OCI-LY7 (cell line): ENCODE measurements around the gene DGKE. TPM values are rescaled to one million over a fixed set of nuclear protein-coding genes. Genes with fewer than 3 reads are reported as not detected.

ENCODE experiments used
- BruUV-seq: library from RNA; stranded (reverse); fragments of 400-500 nt; replicated peaks from 2 replicates; lab custom pipeline; 2021; lab: Mats Ljungman, UMichigan
- CTCF ChIA-PET: fragments of 300-600 bp; sonication (Branson Sonifier 250); formaldehyde crosslinking; loops from one replicate; lab custom pipeline; 2022; ENCODE audit warnings: antibody characterized with exemption; ENCODE audit not compliant: unreplicated experiment; lab: Charles Lee
- POLR2A ChIA-PET: fragments of 300-600 bp; sonication (Branson Sonifier 250); formaldehyde crosslinking; loops from one replicate; lab custom pipeline; 2022; ENCODE audit warnings: antibody characterized with exemption; lab: Charles Lee
- DNase-seq: peaks from one replicate; pipeline ENCODE4 v3.0.0-alpha.2; 2015; ENCODE audit warnings: low spot score
- H2AFZ ChIP-seq: fragments of 200-600 bp; sonication (generic), shearing (Covaris generic); 2 replicates; pipeline ENCODE4 v1.6.1; 2014; ENCODE audit warnings: mild to moderate bottlenecking, antibody characterized with exemption, low read length, moderate library complexity
- H3K27ac ChIP-seq: fragments of 200-600 bp; sonication (generic); 2 replicates; pipeline ENCODE4 v1.5.1; 2014; ENCODE audit warnings: mixed run types, low read depth, mild to moderate bottlenecking, moderate library complexity, low read length, inconsistent platforms; ENCODE audit not compliant: poor library complexity, severe bottlenecking
- H3K36me3 ChIP-seq: fragments of 200-600 bp; sonication (generic); 2 replicates; pipeline ENCODE4 v1.6.1; 2014; ENCODE audit warnings: mild to moderate bottlenecking, antibody characterized with exemption, low read length, moderate library complexity, mixed read lengths; ENCODE audit not compliant: insufficient read depth
- H3K4me1 ChIP-seq: fragments of 200-600 bp; sonication (generic); 2 replicates; pipeline ENCODE4 v1.5.1; 2014; ENCODE audit warnings: mild to moderate bottlenecking, low read length; ENCODE audit not compliant: insufficient read depth, poor library complexity, severe bottlenecking
- H3K4me2 ChIP-seq: fragments of 200-600 bp; sonication (generic); 2 replicates; pipeline ENCODE4 v1.6.1; 2014; ENCODE audit warnings: mild to moderate bottlenecking, low read length
- H3K4me3 ChIP-seq: fragments of 200-600 bp; sonication (generic); 2 replicates; pipeline ENCODE4 v1.5.1; 2014; ENCODE audit warnings: mild to moderate bottlenecking, low read depth, low read length; ENCODE audit not compliant: poor library complexity, severe bottlenecking
- H3K79me2 ChIP-seq: fragments of 200-600 bp; sonication (generic); 2 replicates; pipeline ENCODE4 v1.6.1; 2016; ENCODE audit warnings: low read depth, mild to moderate bottlenecking, low read length, moderate library complexity, mixed read lengths; ENCODE audit not compliant: insufficient read depth
- H3K9me2 ChIP-seq: fragments of 200-600 bp; sonication (generic); 2 replicates; pipeline ENCODE4 v1.6.1; 2016; ENCODE audit warnings: mild to moderate bottlenecking, low read length, mixed read lengths; ENCODE audit not compliant: insufficient read depth
- H3K9me3 ChIP-seq: fragments of 200-600 bp; sonication (generic); 2 replicates; pipeline ENCODE4 v1.6.1; 2014; ENCODE audit warnings: mild to moderate bottlenecking, mixed run types, low read length, mixed read lengths
- H4K20me1 ChIP-seq: fragments of 200-600 bp; sonication (generic); 2 replicates; pipeline ENCODE4 v1.6.1; 2014; ENCODE audit warnings: mild to moderate bottlenecking, antibody characterized with exemption, low read length, moderate library complexity, mixed read lengths; ENCODE audit not compliant: insufficient read depth
- CTCF ChIP-seq: fragments of 200-600 bp; sonication (generic); conservative IDR thresholded peaks from 2 replicates; pipeline ENCODE4 v1.5.1; 2014; ENCODE audit warnings: mild to moderate bottlenecking, antibody characterized with exemption, low read length, moderate library complexity, mixed read lengths
- EZH2phosphoT487 ChIP-seq: fragments of 200-600 bp; sonication (generic); IDR thresholded peaks from 2 replicates; pipeline ENCODE4 v1.6.1; 2018; ENCODE audit warnings: low read depth, borderline replicate concordance, mild to moderate bottlenecking, mixed run types, antibody characterized with exemption, low read length, moderate library complexity, mixed read lengths
- intact Hi-C: fragments of 100-400 bp; cut with micrococcal nuclease; formaldehyde crosslinking; loops from one replicate; pipeline ENCODE4 v1.10.0; 2022; ENCODE audit not compliant: unreplicated experiment
- total RNA-seq, 2 experiments: library from RNA; depleted of rRNA in 1 of 2; stranded (reverse); fragments of >200 nt in 1 of 2; shearing (Covaris generic) in 1 of 2; gene quantifications; 2 replicates each; pipeline ENCODE4 v1.2.3, GENCODE V29; 2014 to 2022

The DGKE gene
- total RNA-seq, 2 experiments from 2014 or later: 8.6 to 21.4 TPM

- POLR2A ChIA-PET: interaction anchor here (0.7 kb wide), 1 partner anchor 158 kb away, joined by 3 read pairs; no protein-coding TSS in a partner anchor
- peaks cover 6% of the 10 kb centered on the region for H3K4me1 ChIP-seq
- no peaks in the 10 kb centered on the region for H3K36me3 ChIP-seq
- no peak overlapping the region for H3K27ac ChIP-seq
- no peak overlapping the region for H2AFZ ChIP-seq
- no peaks in the 10 kb centered on the region for H3K79me2 ChIP-seq
- no peak overlapping the region for H3K4me3 ChIP-seq
- no peaks in the 10 kb centered on the region for H4K20me1 ChIP-seq
- CTCF ChIA-PET: no interaction called here
- no peaks in the 10 kb centered on the region for H3K9me2 ChIP-seq
- intact Hi-C loops: no loop called here
- no peak overlapping the region for H3K4me2 ChIP-seq
- no peak for DNase-seq
- BruUV-seq: no TSS peak
- TF ChIP-seq CTCF (no peak), EZH2phosphoT487 (no peak)
- no peaks in the 10 kb centered on the region for H3K9me3 ChIP-seq
Measured at GRCh38 chr17:56817066-56817465, 16.9 kb upstream of the DGKE start.

- TF ChIP-seq EZH2phosphoT487: no peak
- TF ChIP-seq CTCF: no peak
- no peak overlapping the region for H3K27ac ChIP-seq
- H3K4me2 ChIP-seq: no peak overlapping the region
- CTCF ChIA-PET: interaction anchor here (1.0 kb wide), 1 partner anchor 121 kb away, joined by 4 read pairs; no protein-coding TSS in a partner anchor
- DNase-seq: no peak
- no TSS peak for BruUV-seq
- H3K4me1 ChIP-seq: peaks cover 7% of the 10 kb centered on the region
- intact Hi-C loops: loop anchor here (1.0 kb wide), 1 partner anchor 121 kb away; no protein-coding TSS in a partner anchor
- H3K9me3 ChIP-seq: no peaks in the 10 kb centered on the region
- no peak overlapping the region for H3K4me3 ChIP-seq
- no peak overlapping the region for H2AFZ ChIP-seq
- H4K20me1 ChIP-seq: no peaks in the 10 kb centered on the region
- POLR2A ChIA-PET: no interaction called here
- H3K36me3 ChIP-seq: no peaks in the 10 kb centered on the region
- no peaks in the 10 kb centered on the region for H3K9me2 ChIP-seq
- H3K79me2 ChIP-seq: no peaks in the 10 kb centered on the region
Measured at GRCh38 chr17:56819030-56819429, 14.9 kb upstream of the DGKE start.

- DNase-seq: peak; percentile 70
- Histone ChIP-seq H3K4me3 (no peak overlapping the region), H3K9me3 (no peaks in the 10 kb centered on the region), H3K27ac (no peak overlapping the region), H3K4me2 (0 out of 2 replicates have a peak overlapping the region, but pooled peaks have one; percentile 22), H3K9me2 (no peaks in the 10 kb centered on the region), H3K4me1 (peaks cover 7% of the 10 kb centered on the region), H4K20me1 (no peaks in the 10 kb centered on the region), H3K36me3 (no peaks in the 10 kb centered on the region), H3K79me2 (no peaks in the 10 kb centered on the region), H2AFZ (no peak overlapping the region)
- POLR2A ChIA-PET: no interaction called here
- CTCF ChIA-PET: interaction anchor here (0.6 to 1.0 kb wide), 2 partner anchors 120 to 230 kb away, joined by 3 to 4 read pairs; no protein-coding TSS in a partner anchor
- TF ChIP-seq CTCF: peak; percentile 83
- no peak for TF ChIP-seq EZH2phosphoT487
- intact Hi-C loops: loop anchor here (1.0 kb wide), 1 partner anchor 121 kb away; no protein-coding TSS in a partner anchor
- no TSS peak for BruUV-seq
Measured at GRCh38 chr17:56819431-56820145, 14.4 kb upstream of the DGKE start.
